Epithelial cell of esophagus (primary cell): Measurements from ENCODE around the gene UNC45A.
"Not testable (repeated sequence)": the region's sequence is repeated elsewhere in the genome, so short reads cannot be mapped to it uniquely, and the experiment has no call there.

ENCODE experiments used
- DNase-seq: peaks from one replicate; pipeline ENCODE4 v3.0.0; 2010; ENCODE audit warnings: low read depth
- H3K4me3 ChIP-seq: 2 replicates; pipeline ENCODE4 v1.5.1; 2011; ENCODE audit warnings: mild to moderate bottlenecking, low read length, control low read depth
- CTCF ChIP-seq: IDR thresholded peaks from 2 replicates; pipeline ENCODE4 v1.5.1; 2011; ENCODE audit warnings: low read depth, mild to moderate bottlenecking, low read length, control low read depth, inconsistent platforms; ENCODE audit not compliant: insufficient read depth; ENCODE audit errors: missing control alignments

The UNC45A gene

GRCh38 chr15:90895571-90896117, 39.4 kb upstream of the UNC45A start:
- TF ChIP-seq CTCF, result no peak
- DNase-seq, result no peak
- no peak overlapping the region for H3K4me3 ChIP-seq

GRCh38 chr15:90897131-90897655, 37.9 kb upstream of the UNC45A start:
- not testable (repeated sequence) for DNase-seq

GRCh38 chr15:90901175-90902039, 33.7 kb upstream of the UNC45A start:
- H3K4me3 ChIP-seq, result peak overlapping the region; percentile 68
- no peak for TF ChIP-seq CTCF
- DNase-seq, result no peak

More at GRCh38 chr15:90897131-90897655, 37.9 kb upstream of the UNC45A start:
- H3K4me3 ChIP-seq, result not testable (repeated sequence)

- DNase-seq, result peak; percentile 86
- H3K4me3 ChIP-seq, result peak overlapping the region; percentile 68
- peak; percentile 81 for TF ChIP-seq CTCF
Measured at GRCh38 chr15:90902040-90902839, 32.8 kb upstream of the UNC45A start.

- peak; percentile 53 for DNase-seq
- H3K4me3 ChIP-seq, result peak within 1 kb of the TSS; percentile 79
- no peak for TF ChIP-seq CTCF
Measured at GRCh38 chr15:90902840-90903732, 32.0 kb upstream of the UNC45A start, which contains the start of gene MAN2A2. Gene MAN2A2, plus strand, starts transcription at chr15:90903302. Its CDS starts 906 bp downstream, at chr15:90904208.

- DNase-seq, result peak; percentile 48
- peak; percentile 33 for TF ChIP-seq CTCF
Measured at GRCh38 chr15:90903733-90904536, 31.1 kb upstream of the UNC45A start.

More at GRCh38 chr15:90903733-90904536, 31.1 kb upstream of the UNC45A start:
- H3K4me3 ChIP-seq, result peak overlapping the region; percentile 79
